Caco-2 (cell line): ENCODE measurements around the gene FRMPD1. TPM values are rescaled to one million over a fixed set of nuclear protein-coding genes. Genes with fewer than 3 reads are reported as not detected.

Experiments used
- BruUV-seq: library from RNA; stranded (reverse); fragments of 400-500 nt; replicated peaks from 2 replicates; lab custom pipeline; 2021; lab: Mats Ljungman, UMichigan
- CTCF ChIA-PET: fragments of 300-600 bp; sonication (Branson Sonifier 250); formaldehyde crosslinking; loops from one replicate; lab custom pipeline; 2022; ENCODE audit warnings: antibody characterized with exemption; lab: Charles Lee
- POLR2A ChIA-PET: fragments of 300-600 bp; sonication (Branson Sonifier 250); formaldehyde crosslinking; loops from one replicate; lab custom pipeline; 2022; ENCODE audit warnings: antibody characterized with exemption; lab: Charles Lee
- DNase-seq, 2 experiments: peaks; one replicate each; pipeline versions ENCODE4 v3.0.0 to v3.0.0-alpha.2; 2020 to 2022
- H3K27me3 ChIP-seq: replicated peaks from 2 replicates; pipeline ENCODE4 v1.6.0; 2011; ENCODE audit warnings: low read length; ENCODE audit not compliant: control insufficient read depth, insufficient read depth
- H3K36me3 ChIP-seq: 2 replicates; pipeline ENCODE4 v1.5.1; 2011; ENCODE audit warnings: low read length; ENCODE audit not compliant: control insufficient read depth, insufficient read depth
- H3K4me1 ChIP-seq: fragments of 250-450 bp; sonication (Bioruptor Pico); 2 replicates; pipeline ENCODE4 v1.5.1; 2020; ENCODE audit warnings: mild to moderate bottlenecking
- H3K4me3 ChIP-seq: 2 replicates; pipeline ENCODE4 v1.5.1; 2011; ENCODE audit warnings: low read depth, mild to moderate bottlenecking, control low read depth, low read length
- H3K9me3 ChIP-seq: fragments of 250-450 bp; sonication (Bioruptor Pico); 2 replicates; pipeline ENCODE4 v1.5.1; 2020; ENCODE audit warnings: mild to moderate bottlenecking, moderate library complexity
- H3K27ac Mint-ChIP-seq: one replicate; pipeline ENCODE4 v1.8.0; 2022; ENCODE audit warnings: mixed read lengths; ENCODE audit not compliant: unreplicated experiment
- H3K27me3 Mint-ChIP-seq: one replicate; pipeline ENCODE4 v1.8.0; 2022; ENCODE audit warnings: mixed read lengths; ENCODE audit not compliant: insufficient read depth, unreplicated experiment
- H3K36me3 Mint-ChIP-seq: one replicate; pipeline ENCODE4 v1.8.0; 2022; ENCODE audit warnings: mild to moderate bottlenecking, mixed read lengths; ENCODE audit not compliant: insufficient read depth, unreplicated experiment
- H3K4me1 Mint-ChIP-seq: one replicate; pipeline ENCODE4 v1.8.0; 2022; ENCODE audit warnings: low read depth, mixed read lengths; ENCODE audit not compliant: unreplicated experiment
- H3K4me3 Mint-ChIP-seq: one replicate; pipeline ENCODE4 v1.8.0; 2022; ENCODE audit warnings: mild to moderate bottlenecking, moderate library complexity, mixed read lengths; ENCODE audit not compliant: unreplicated experiment
- H3K9me3 Mint-ChIP-seq: one replicate; pipeline ENCODE4 v1.8.0; 2022; ENCODE audit warnings: mixed read lengths; ENCODE audit not compliant: unreplicated experiment
- CTCF ChIP-seq, 2 experiments: fragments of 200-600 bp in 1 of 2; IDR thresholded peaks; 1 replicate in 1 of 2; 2 replicates in 1 of 2; pipeline versions ENCODE4 v1.5.1 to v1.8.0; 2011 to 2022; ENCODE audit warnings: antibody characterized with exemption in 1 of 2, control low read depth in 1 of 2, inconsistent platforms in 1 of 2, low read depth in 1 of 2, low read length in 1 of 2, mild to moderate bottlenecking in 1 of 2, moderate library complexity in 1 of 2; ENCODE audit not compliant: insufficient read depth in 1 of 2, severe bottlenecking in 1 of 2, unreplicated experiment in 1 of 2
- intact Hi-C: fragments of 100-400 bp; cut with micrococcal nuclease; formaldehyde crosslinking; loops from one replicate; pipeline ENCODE4 v1.10.0; 2022; ENCODE audit not compliant: unreplicated experiment
- total RNA-seq: library from RNA; stranded (reverse); gene quantifications from 2 replicates; pipeline ENCODE4 v1.2.3, GENCODE V29; 2022

FRMPD1 gene
- total RNA-seq, 1 experiment from 2014 or later: not detected

GRCh38 chr9:37790096-37790495 lies 139.3 kb downstream of the FRMPD1 start:
- Histone ChIP-seq H3K9me3 (no peaks in the 10 kb centered on the region), H3K36me3 (no peaks in the 10 kb centered on the region), H3K4me3 (no peak overlapping the region), H3K27me3 (no peaks in the 10 kb centered on the region), H3K4me1 (no peaks in the 10 kb centered on the region)
- ChIA-PET POLR2A (no interaction called here), CTCF (no interaction called here)
- Mint-ChIP-seq H3K36me3 (peaks cover 1% of the 10 kb centered on the region), H3K27ac (no peak overlapping the region), H3K9me3 (no peaks in the 10 kb centered on the region), H3K4me1 (no peaks in the 10 kb centered on the region), H3K4me3 (no peak overlapping the region), H3K27me3 (no peaks in the 10 kb centered on the region)
- TF ChIP-seq CTCF (IDR thresholded peaks at IDR 0.05; ENCODE audit: insufficient read depth in 1 of 2, low read depth in 1 of 2, low read length in 1 of 2, severe bottlenecking in 1 of 2, unreplicated experiment in 1 of 2): no peak
- DNase-seq: no peak
- BruUV-seq: no TSS peak
- intact Hi-C loops: no loop called here

GRCh38 chr9:37792122-37792521 lies 141.4 kb downstream of the FRMPD1 start:
- POLR2A ChIA-PET: no interaction called here
- CTCF ChIA-PET: no interaction called here
- no peak for DNase-seq
- no peaks in the 10 kb centered on the region for H3K27me3 ChIP-seq
- H3K9me3 ChIP-seq: no peaks in the 10 kb centered on the region
- no peaks in the 10 kb centered on the region for H3K9me3 Mint-ChIP-seq
- no peaks in the 10 kb centered on the region for H3K4me1 Mint-ChIP-seq
- H3K4me1 ChIP-seq: no peaks in the 10 kb centered on the region
- no peak for TF ChIP-seq CTCF (IDR thresholded peaks at IDR 0.05; ENCODE audit: insufficient read depth in 1 of 2, low read depth in 1 of 2, low read length in 1 of 2, severe bottlenecking in 1 of 2, unreplicated experiment in 1 of 2)
- intact Hi-C loops: no loop called here
- no peak overlapping the region for H3K4me3 ChIP-seq
- no peak overlapping the region for H3K27ac Mint-ChIP-seq
- BruUV-seq: no TSS peak
- no peaks in the 10 kb centered on the region for H3K27me3 Mint-ChIP-seq
- no peak overlapping the region for H3K4me3 Mint-ChIP-seq
- H3K36me3 Mint-ChIP-seq: no peaks in the 10 kb centered on the region
- no peaks in the 10 kb centered on the region for H3K36me3 ChIP-seq

GRCh38 chr9:37796232-37796631 lies 145.5 kb downstream of the FRMPD1 start:
- no peaks in the 10 kb centered on the region for H3K27me3 ChIP-seq
- Mint-ChIP-seq H3K4me1 (peaks cover 9% of the 10 kb centered on the region), H3K27me3 (no peaks in the 10 kb centered on the region), H3K27ac (no peak overlapping the region), H3K36me3 (no peaks in the 10 kb centered on the region), H3K4me3 (no peak overlapping the region), H3K9me3 (no peaks in the 10 kb centered on the region)
- BruUV-seq: no TSS peak
- no peak for DNase-seq
- no peak for TF ChIP-seq CTCF (IDR thresholded peaks at IDR 0.05; ENCODE audit: insufficient read depth in 1 of 2, low read depth in 1 of 2, low read length in 1 of 2, severe bottlenecking in 1 of 2, unreplicated experiment in 1 of 2)
- H3K4me1 ChIP-seq: no peaks in the 10 kb centered on the region; the same call in 1 of the 2 replicates
- ChIA-PET POLR2A (no interaction called here), CTCF (no interaction called here)
- no peaks in the 10 kb centered on the region for H3K36me3 ChIP-seq
- no peak overlapping the region for H3K4me3 ChIP-seq
- no peaks in the 10 kb centered on the region for H3K9me3 ChIP-seq
- intact Hi-C loops: no loop called here

Other genes with a start within 250 kb of the FRMPD1 start
- gene GRHPR, start 228.3 kb upstream of the FRMPD1 start, total RNA-seq: 76.9 and 82.5 TPM in 2 replicates
- gene ZBTB5, start 185.5 kb upstream of the FRMPD1 start, total RNA-seq: 12.5 and 13.2 TPM in 2 replicates
- 30.1 and 33.4 TPM in 2 replicates for gene POLR1E, start 165.0 kb upstream of the FRMPD1 start, total RNA-seq
- gene FBXO10, start 74.6 kb upstream of the FRMPD1 start, total RNA-seq: 6.9 and 8.1 TPM in 2 replicates
- gene TOMM5, start 58.4 kb upstream of the FRMPD1 start, total RNA-seq: 185 and 201 TPM in 2 replicates
- 7.8 and 10.0 TPM in 2 replicates for gene TRMT10B, start 102.9 kb downstream of the FRMPD1 start, total RNA-seq
- gene EXOSC3, start 134.1 kb downstream of the FRMPD1 start, total RNA-seq: 60.3 and 70.6 TPM in 2 replicates
- gene DCAF10, start 149.8 kb downstream of the FRMPD1 start, total RNA-seq: 11.4 and 13.5 TPM in 2 replicates